Lower leg skin (tissue), 4 donors: Measurements from ENCODE around the gene UBE2E2. TPM values are rescaled to one million over a fixed set of nuclear protein-coding genes. Genes with fewer than 3 reads are reported as not detected.

Source experiments
- DNase-seq, 2 donors: peaks; one replicate each; pipeline ENCODE4 v3.0.0-alpha.2; 2019; ENCODE audit warnings: low spot score in 2 of 2
- H3K4me3 ChIP-seq: fragments of 200-600 bp; sonication (generic); 2 replicates; pipeline ENCODE4 v1.5.1; 2017; ENCODE audit warnings: mild to moderate bottlenecking, low read depth; ENCODE audit not compliant: poor library complexity, severe bottlenecking
- POLR2A ChIP-seq, 2 donors: fragments of 450-650 bp; IDR thresholded peaks; one replicate each; pipeline ENCODE4 v1.6.1; 2016 to 2017; ENCODE audit warnings: antibody characterized with exemption in 2 of 2, mild to moderate bottlenecking in 1 of 2, moderate library complexity in 1 of 2
- WGBS, 2 donors: methylation state at CpG; one replicate each; pipeline ENCODE4 v1.1.5; 2018; 5-methylcytosine and 5-hydroxymethylcytosine counted together
- intact Hi-C: fragments of 100-400 bp; cut with DNase I; formaldehyde crosslinking; loops from one replicate; pipeline ENCODE4 v1.15.0; 2023; ENCODE audit warnings: low total_unique reads
- total RNA-seq, 4 donors: library from RNA; depleted of rRNA; stranded (reverse); fragments of >200 nt; gene quantifications; one replicate each; pipeline ENCODE4 v1.1.0, GENCODE V29; 2016
- TF ChIP-seq, protein P1 (sequence below), 3 donors: fragments of 450-650 bp; IDR thresholded peaks; one replicate each; pipeline ENCODE4 v1.5.1; 2016; ENCODE audit warnings: antibody characterized with exemption in 3 of 3, mild to moderate bottlenecking in 3 of 3, moderate library complexity in 2 of 3

The UBE2E2 gene
- total RNA-seq, 4 donors from 2014 or later: 20.0 to 54.7 (median 33.3) TPM

- H3K4me3 ChIP-seq: no peak overlapping the region
- 63 to 66% methylated on average over 10 of the region's 10 CpGs for WGBS, 2 donors
Measured at GRCh38 chr3:23161896-23162570, 41.1 kb upstream of the UBE2E2 start.

DNA sequence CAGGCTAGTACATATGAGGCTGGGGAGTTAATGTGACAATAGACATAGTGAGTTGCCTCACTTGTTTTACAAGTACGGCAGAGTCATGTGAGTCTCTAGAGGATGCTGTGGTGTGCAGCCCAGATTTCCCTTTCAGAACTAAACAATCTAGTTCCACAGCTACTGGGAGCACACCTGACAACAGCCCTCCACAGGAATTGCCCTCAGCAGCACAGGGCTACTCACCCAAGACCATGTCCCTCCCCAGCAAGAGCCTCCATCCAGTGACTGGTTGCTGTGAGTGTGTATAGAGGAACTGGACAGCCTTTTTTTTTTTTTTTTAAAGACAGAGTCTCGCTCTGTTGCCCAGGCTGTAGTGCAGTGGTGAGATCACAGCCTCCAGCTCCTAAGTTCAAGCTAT is 40.2 kb upstream of the UBE2E2 start:
- TF ChIP-seq, protein P1, sequence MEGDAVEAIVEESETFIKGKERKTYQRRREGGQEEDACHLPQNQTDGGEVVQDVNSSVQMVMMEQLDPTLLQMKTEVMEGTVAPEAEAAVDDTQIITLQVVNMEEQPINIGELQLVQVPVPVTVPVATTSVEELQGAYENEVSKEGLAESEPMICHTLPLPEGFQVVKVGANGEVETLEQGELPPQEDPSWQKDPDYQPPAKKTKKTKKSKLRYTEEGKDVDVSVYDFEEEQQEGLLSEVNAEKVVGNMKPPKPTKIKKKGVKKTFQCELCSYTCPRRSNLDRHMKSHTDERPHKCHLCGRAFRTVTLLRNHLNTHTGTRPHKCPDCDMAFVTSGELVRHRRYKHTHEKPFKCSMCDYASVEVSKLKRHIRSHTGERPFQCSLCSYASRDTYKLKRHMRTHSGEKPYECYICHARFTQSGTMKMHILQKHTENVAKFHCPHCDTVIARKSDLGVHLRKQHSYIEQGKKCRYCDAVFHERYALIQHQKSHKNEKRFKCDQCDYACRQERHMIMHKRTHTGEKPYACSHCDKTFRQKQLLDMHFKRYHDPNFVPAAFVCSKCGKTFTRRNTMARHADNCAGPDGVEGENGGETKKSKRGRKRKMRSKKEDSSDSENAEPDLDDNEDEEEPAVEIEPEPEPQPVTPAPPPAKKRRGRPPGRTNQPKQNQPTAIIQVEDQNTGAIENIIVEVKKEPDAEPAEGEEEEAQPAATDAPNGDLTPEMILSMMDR (IDR thresholded peaks at IDR 0.05): no peak
- no peak for TF ChIP-seq POLR2A (IDR thresholded peaks at IDR 0.05)
- 65 to 71% methylated on average over 2 of the region's 2 CpGs for WGBS, 2 donors
- no peak overlapping the region for H3K4me3 ChIP-seq
- intact Hi-C loops: no loop called here
- DNase-seq: no peak

More at GRCh38 chr3:23161896-23162570, 41.1 kb upstream of the UBE2E2 start:
- TF ChIP-seq, protein P1 (IDR thresholded peaks at IDR 0.05): no peak
- TF ChIP-seq POLR2A (IDR thresholded peaks at IDR 0.05): no peak
- intact Hi-C loops: no loop called here
- no peak for DNase-seq

- TF ChIP-seq, protein P1 (IDR thresholded peaks at IDR 0.05): no peak
- TF ChIP-seq POLR2A (IDR thresholded peaks at IDR 0.05): no peak
- intact Hi-C loops: no loop called here
- no peak for DNase-seq
- H3K4me3 ChIP-seq: no peak overlapping the region
- WGBS, 2 donors: 86 to 96% methylated on average over 1 of the region's 1 CpG
Measured at GRCh38 chr3:23164746-23165145, 38.4 kb upstream of the UBE2E2 start.

- no peak overlapping the region for H3K4me3 ChIP-seq
- no peak for TF ChIP-seq POLR2A (IDR thresholded peaks at IDR 0.05)
- TF ChIP-seq, protein P1 (IDR thresholded peaks at IDR 0.05): no peak
- no peak for DNase-seq
- intact Hi-C loops: no loop called here
- whole genome bisulfite sequencing, 2 donors: 93 to 96% methylated on average over 2 of the region's 2 CpGs
Measured at GRCh38 chr3:23165571-23165970, 37.6 kb upstream of the UBE2E2 start.

DNA sequence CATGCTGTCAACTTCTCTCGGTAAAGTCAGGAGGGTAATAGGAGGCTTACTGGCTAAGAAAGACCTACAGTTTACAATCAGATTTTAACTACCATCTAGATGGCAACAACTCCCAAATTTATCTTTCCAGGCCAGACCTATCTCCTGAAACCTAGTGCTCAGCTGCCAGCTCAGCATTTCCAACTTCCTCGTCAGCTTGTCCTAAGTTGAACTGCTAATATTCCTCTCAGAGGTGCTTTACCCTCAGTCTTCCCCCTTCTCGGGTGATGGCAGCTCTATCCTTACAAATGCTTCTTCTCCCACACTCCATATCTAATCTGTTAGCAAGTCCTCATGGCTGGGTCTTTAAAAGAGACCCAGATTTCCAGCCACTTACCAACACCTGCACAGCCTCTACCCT is 36.9 kb upstream of the UBE2E2 start:
- intact Hi-C loops: no loop called here
- 70 to 82% methylated on average over 3 of the region's 3 CpGs for WGBS, 2 donors
- DNase-seq: no peak
- TF ChIP-seq, protein P1 (IDR thresholded peaks at IDR 0.05): no peak
- no peak for TF ChIP-seq POLR2A (IDR thresholded peaks at IDR 0.05)
- no peak overlapping the region for H3K4me3 ChIP-seq

DNA sequence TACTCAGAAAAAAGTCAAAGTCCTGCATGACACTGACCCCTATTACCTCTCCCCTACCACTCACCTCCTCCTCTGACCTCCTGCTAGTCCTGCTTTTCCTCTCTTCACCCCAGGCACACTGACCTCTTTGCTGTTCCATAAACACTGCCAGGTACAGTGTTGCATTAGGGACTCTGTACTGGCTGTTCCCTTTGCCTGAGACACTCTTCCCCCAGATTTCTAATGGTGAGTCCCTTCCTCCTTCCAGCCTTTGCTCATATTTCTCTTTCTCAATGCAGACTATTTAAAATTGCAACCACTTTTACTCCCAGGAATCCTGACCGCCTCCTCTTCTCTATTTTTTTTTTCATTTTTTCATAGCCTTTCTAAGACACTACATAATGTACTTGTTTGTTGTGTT is 36.3 kb upstream of the UBE2E2 start:
- TF ChIP-seq POLR2A (IDR thresholded peaks at IDR 0.05): no peak
- TF ChIP-seq, protein P1 (IDR thresholded peaks at IDR 0.05): no peak
- intact Hi-C loops: no loop called here
- 91 to 92% methylated on average over 1 of the region's 1 CpG for WGBS, 2 donors
- no peak for DNase-seq
- H3K4me3 ChIP-seq: no peak overlapping the region
